DMS53 treated with DMSO at 0.1 percent for 48 hours (cell line): ENCODE measurements around the gene TTLL13.

Source experiments
- DNase-seq: peaks from one replicate; lab custom pipeline; 2025; ENCODE audit not compliant: unreplicated experiment; lab: John Stamatoyannopoulos, UW

Gene TTLL13

DNA sequence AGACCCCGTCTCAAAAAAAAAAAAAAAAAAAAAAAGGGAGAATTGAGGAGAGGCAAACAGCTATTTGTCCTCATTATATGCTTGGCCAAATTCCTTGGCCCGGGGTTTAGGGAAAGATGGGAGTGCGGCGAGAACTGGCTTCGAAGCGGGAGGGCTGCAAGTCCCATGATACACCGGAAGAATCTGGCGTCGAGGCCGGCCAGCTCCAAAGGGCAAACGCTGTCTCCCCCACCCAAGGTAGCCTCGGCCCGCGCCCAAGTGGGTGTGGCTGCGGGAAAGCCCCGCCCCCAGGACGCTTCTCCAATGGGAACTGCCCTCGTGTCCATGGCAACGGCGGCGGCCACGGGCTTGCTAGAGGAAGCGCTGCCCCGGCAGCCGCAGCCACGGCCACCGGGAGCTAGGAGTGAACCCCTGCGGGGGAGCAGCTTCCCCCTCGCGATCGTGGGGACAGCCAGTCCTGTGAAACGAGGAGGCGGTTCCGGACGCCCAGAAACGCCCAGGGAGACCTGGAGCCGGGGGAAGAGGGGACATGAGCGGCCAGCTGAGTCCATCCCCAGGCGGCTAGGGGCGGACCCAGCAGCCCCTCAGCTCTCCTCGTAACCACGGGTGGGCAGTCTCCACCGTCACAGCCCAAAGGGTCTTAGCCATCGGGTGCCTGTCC, at the start of gene TTLL13:
Gene TTLL13, plus strand, starts transcription at position 354 of the 661 bp plus-strand sequence. CDS start 1,075 bp downstream, outside the sequence.
- DNase-seq = peak; percentile 46

GRCh38 chr15:90200534-90201129, 48.7 kb upstream of the TTLL13 start:
- DNase-seq = no peak

- peak; percentile 42 for DNase-seq
Measured at GRCh38 chr15:90201130-90201943, 48.0 kb upstream of the TTLL13 start, which contains the start of gene SEMA4B. SEMA4B (plus strand) TSS chr15:90201330; CDS start chr15:90201579, 249 bp downstream.

DNA sequence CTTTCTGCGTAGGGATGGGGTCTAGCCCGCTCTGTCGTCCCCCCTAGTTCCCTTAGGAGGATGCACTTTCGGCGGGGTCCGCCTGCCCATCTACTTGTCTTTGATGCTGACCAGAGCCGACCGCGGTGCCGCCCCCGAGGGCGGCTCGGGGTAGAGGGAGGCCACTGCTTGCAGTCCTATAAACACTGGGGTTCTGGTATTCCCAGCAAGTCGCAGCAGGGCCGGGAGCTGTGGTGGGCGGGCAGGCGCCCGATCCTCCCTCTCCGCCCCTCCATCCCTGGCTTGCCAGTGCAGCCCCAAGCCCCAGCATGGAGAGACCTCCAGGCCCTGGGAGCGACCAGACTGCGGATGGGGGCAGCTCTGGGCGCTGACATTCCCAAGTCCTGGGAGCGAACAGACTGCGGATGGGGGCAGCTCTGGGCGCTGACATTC, 47.4 kb upstream of the TTLL13 start:
- DNase-seq = no peak

GRCh38 chr15:90202929-90203328, 46.4 kb upstream of the TTLL13 start:
- no peak for DNase-seq

- no peak for DNase-seq
Measured at GRCh38 chr15:90203473-90203872, 45.9 kb upstream of the TTLL13 start.

- DNase-seq = no peak
Measured at GRCh38 chr15:90203922-90204321, 45.4 kb upstream of the TTLL13 start.

DNA sequence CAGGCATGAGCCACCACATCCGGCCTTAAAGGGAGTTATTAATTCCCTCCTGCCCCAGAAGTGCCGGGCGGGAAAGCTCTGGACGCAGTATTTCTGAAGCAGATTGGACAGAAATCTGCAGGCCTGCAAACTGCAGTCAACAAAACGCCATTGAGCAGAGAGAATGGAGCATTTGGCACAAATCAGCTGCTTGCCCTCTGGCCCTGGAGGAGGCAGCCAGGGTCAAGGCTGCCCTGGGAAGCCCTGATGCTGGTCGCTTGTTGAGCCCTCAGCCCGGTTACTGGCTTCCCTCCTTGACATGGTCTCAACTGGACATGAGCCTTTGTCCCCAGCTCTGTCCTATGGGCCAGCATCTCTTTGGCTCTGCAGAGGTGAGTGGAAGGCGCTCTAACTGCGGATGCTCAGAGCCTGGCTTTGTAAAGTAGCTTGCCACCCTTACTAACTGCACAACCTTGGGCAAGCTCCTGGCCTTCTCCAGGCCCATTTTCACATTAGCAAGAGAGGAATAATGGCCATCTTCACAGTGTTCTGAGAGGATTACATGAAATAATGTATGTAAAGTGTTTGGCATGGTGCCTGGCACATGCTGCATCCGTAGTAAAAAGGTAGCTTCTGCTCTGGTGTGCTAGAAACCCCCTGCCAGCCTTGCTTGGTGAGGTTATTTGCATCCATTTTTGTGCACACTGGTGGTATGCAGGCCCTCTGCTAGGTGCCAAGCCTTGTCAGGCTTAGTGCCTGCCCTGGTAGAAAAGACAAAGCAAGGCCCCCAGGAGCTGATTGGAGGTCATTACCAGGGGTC, 44.1 kb upstream of the TTLL13 start:
- no peak for DNase-seq

DNA sequence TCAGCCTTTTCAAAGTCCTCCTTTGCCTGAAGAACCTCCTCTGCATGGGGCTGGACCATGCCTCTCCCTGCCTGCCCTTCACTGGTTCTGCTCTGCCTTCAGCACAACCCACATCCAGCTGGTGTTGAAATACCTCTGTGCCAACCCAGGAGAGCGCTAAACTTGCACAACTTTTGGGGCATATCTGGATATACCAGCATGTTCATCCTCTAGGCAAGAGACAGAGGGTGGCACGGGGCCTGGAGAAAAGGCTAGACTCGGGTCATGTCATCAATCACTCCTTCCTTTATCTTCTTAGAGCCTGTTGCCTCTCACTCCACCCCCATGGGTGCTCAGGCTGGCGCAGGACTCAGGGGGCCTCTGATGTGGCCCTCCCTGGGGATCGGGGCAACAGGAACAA, 43.5 kb upstream of the TTLL13 start:
- no peak for DNase-seq

- no peak for DNase-seq
Measured at GRCh38 chr15:90207252-90207651, 42.1 kb upstream of the TTLL13 start.

- DNase-seq = no peak
Measured at GRCh38 chr15:90208356-90208755, 41.0 kb upstream of the TTLL13 start.

DNA sequence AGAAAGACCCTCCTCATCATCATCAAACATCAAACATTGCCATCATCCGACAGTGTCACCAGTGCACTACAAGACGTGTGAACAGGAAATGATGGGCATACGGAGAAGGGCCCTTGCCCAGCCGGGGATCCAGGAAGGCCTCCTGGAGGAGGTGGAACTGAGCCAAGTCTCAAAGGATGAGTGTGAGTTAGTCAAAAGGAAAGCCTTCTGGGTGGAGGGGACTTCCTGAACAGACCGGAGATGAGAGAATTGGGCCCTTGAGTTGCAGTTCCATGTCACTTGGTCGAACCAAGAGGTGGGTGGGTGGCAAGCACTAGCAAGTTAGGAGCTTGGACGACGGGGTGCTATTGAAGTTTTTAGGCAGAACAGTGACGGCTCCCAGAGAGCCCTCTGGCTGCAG, 39.8 kb upstream of the TTLL13 start:
- DNase-seq = no peak

DNA sequence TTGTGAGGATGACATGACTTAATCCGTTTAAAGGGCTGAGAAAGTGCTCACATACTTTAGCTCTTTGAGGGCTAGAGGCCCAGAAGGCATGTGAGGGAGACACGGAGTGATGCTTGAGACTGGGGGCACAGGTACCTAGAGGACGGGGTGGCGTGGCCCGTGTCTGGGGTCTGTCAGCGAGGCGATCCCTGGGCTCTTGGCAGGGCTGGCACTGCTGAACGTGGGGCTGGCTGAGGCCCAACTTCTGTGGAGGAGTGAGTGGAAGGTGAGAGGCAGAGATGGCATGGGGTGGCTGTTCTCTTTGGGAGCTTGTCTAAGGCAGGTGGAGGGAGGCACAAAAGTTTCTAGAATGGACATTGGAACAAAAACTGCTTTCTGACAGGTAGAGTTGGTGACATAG, 38.8 kb upstream of the TTLL13 start:
- no peak for DNase-seq

GRCh38 chr15:90211009-90211408, 38.3 kb upstream of the TTLL13 start:
- no peak for DNase-seq

GRCh38 chr15:90211440-90212143, 37.8 kb upstream of the TTLL13 start:
- DNase-seq = no peak

DNA sequence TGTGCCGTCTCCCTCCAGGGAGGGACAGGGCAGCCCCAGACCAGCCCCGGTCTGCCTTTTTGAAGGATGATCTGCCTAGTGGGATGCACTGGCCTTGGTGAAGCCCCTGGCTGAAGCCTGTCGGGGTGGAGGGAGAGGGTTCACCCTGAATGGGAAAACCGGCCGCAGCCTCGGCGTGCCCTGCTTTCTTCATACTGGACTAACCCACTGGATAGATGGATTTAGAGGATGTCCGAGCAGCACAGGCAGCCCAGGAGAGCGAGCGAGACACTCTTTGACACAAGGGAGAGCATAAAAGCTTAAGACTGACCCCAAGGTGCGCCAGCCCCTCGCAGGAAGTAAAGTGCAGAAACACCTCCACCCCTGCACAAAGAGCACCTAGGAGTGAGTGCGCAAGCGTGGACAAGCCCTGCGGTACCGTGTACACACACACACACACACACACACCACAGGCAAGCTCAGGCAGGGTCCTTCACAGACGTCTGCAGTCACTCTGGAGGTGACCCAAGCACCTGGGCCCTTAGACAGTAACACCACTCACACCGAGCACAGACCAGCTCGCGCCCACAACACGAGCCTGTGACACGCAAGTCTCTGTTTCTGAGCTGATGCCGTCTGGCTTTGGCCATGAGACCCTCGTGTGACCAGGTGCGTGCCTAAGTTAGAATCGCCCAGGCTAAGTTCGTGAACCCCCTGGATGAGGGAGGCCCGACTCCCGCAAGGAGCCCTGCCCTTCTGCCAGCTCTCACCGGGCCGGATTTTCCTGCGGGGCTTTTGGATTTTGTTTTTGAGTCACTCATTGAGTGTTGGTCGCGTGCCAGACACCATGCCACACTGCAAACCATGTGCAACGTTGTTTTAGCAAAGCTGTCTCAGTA, 36.9 kb upstream of the TTLL13 start:
- DNase-seq = no peak

DNA sequence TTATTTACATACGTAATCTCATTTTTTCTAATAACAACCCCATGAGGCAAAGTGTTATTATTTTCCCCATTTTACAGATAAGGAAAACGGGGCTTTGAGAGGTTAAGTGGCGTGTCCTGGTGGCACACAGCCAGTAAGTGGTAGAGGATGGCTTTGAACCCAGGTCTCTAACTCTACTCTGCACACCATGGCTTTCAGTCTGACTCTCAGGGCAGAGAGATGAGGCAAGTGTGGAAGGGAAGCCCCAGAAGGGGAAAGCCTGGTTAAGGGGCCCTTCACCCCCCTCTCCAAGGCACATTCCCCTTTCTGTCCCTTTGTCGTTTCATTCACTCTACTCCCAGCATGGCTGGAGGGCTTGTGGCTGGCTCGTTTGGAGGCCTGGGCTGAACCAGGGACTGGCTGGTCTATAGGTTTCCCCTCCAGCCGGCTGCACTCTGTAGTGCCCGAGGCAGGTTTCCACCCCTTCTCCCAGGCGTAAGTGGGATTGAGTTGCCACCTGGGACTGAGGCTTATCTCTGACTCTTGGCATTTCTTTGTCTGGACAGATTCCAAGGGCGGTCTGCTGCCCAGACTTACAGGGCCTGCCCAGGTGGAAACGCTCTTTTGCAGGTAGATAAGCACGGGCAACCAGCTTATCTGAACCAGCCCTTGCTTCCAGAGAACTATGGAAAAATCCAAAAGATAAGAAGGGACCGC, 36.1 kb upstream of the TTLL13 start:
- no peak for DNase-seq

GRCh38 chr15:90213818-90214204, 35.5 kb upstream of the TTLL13 start:
- no peak for DNase-seq
